Mucosa of stomach (tissue), 1 donor: ENCODE results near the gene BMERB1.
"Not testable (repeated sequence)": the region's sequence is repeated elsewhere in the genome, so short reads cannot be mapped to it uniquely, and the experiment has no call there.

Experiments used
- H3K27me3 ChIP-seq: one replicate; pipeline ENCODE4 v1.7.0; 2013; ENCODE audit warnings: mild to moderate bottlenecking, low read length; ENCODE audit not compliant: control insufficient read depth, insufficient read depth
- H3K36me3 ChIP-seq: one replicate; pipeline ENCODE4 v1.7.0; 2013; ENCODE audit warnings: low read length; ENCODE audit not compliant: control insufficient read depth, insufficient read depth
- H3K4me1 ChIP-seq: one replicate; pipeline ENCODE4 v1.7.0; 2013; ENCODE audit warnings: mild to moderate bottlenecking, low read length; ENCODE audit not compliant: control insufficient read depth, insufficient read depth
- H3K4me3 ChIP-seq: one replicate; pipeline ENCODE4 v1.7.0; 2013; ENCODE audit warnings: low read length
- H3K9ac ChIP-seq: one replicate; pipeline ENCODE4 v1.7.0; 2013; ENCODE audit warnings: mild to moderate bottlenecking, low read length, moderate library complexity
- H3K9me3 ChIP-seq: one replicate; pipeline ENCODE4 v1.7.0; 2013; ENCODE audit warnings: mild to moderate bottlenecking, low read length, moderate library complexity; ENCODE audit not compliant: control insufficient read depth
- donor health status: Pancreatic carcinoma.

Gene BMERB1

GRCh38 chr16:15451098-15451731 lies 16.8 kb downstream of the BMERB1 start:
- Histone ChIP-seq H3K4me3 (no peak overlapping the region), H3K27me3 (no peaks in the 10 kb centered on the region), H3K9me3 (no peaks in the 10 kb centered on the region), H3K9ac (no peak overlapping the region), H3K4me1 (peaks cover 8% of the 10 kb centered on the region), H3K36me3 (no peaks in the 10 kb centered on the region)

GRCh38 chr16:15452246-15452855 lies 18.0 kb downstream of the BMERB1 start:
- Histone ChIP-seq H3K4me1 (peaks cover 8% of the 10 kb centered on the region), H3K9me3 (no peaks in the 10 kb centered on the region), H3K36me3 (no peaks in the 10 kb centered on the region), H3K9ac (no peak overlapping the region), H3K4me3 (no peak overlapping the region), H3K27me3 (no peaks in the 10 kb centered on the region)

- not testable (repeated sequence) for H3K4me1 ChIP-seq, H3K9me3 ChIP-seq, H3K27me3 ChIP-seq, H3K36me3 ChIP-seq, H3K4me3 ChIP-seq, H3K9ac ChIP-seq
Observed at GRCh38 chr16:15453296-15453695, 18.9 kb downstream of the BMERB1 start.

- H3K27me3 ChIP-seq, H3K4me3 ChIP-seq, H3K9me3 ChIP-seq, H3K9ac ChIP-seq, H3K36me3 ChIP-seq, H3K4me1 ChIP-seq: not testable (repeated sequence)
Observed at GRCh38 chr16:15454933-15455332, 20.5 kb downstream of the BMERB1 start.

GRCh38 chr16:15457400-15457799 lies 23.0 kb downstream of the BMERB1 start:
- H3K4me3 ChIP-seq = no peak overlapping the region
- H3K36me3 ChIP-seq = no peaks in the 10 kb centered on the region
- H3K4me1 ChIP-seq = peaks cover 3% of the 10 kb centered on the region
- no peak overlapping the region for H3K9ac ChIP-seq
- no peaks in the 10 kb centered on the region for H3K27me3 ChIP-seq
- H3K9me3 ChIP-seq = no peaks in the 10 kb centered on the region

- H3K4me3 ChIP-seq = no peak overlapping the region
- H3K9ac ChIP-seq = no peak overlapping the region
- peaks cover 9% of the 10 kb centered on the region for H3K4me1 ChIP-seq
- no peaks in the 10 kb centered on the region for H3K36me3 ChIP-seq
- no peaks in the 10 kb centered on the region for H3K27me3 ChIP-seq
- H3K9me3 ChIP-seq = no peaks in the 10 kb centered on the region
Observed at GRCh38 chr16:15457958-15458357, 23.6 kb downstream of the BMERB1 start.

- no peak overlapping the region for H3K4me3 ChIP-seq
Observed at GRCh38 chr16:15459791-15460190, 25.4 kb downstream of the BMERB1 start.

GRCh38 chr16:15460601-15461000 lies 26.2 kb downstream of the BMERB1 start:
- Histone ChIP-seq H3K27me3 (no peaks in the 10 kb centered on the region), H3K9ac (no peak overlapping the region), H3K9me3 (no peaks in the 10 kb centered on the region), H3K4me1 (peaks cover 10% of the 10 kb centered on the region), H3K36me3 (no peaks in the 10 kb centered on the region), H3K4me3 (no peak overlapping the region)

More at GRCh38 chr16:15459791-15460190, 25.4 kb downstream of the BMERB1 start:
- H3K9ac ChIP-seq = no peak overlapping the region
- H3K36me3 ChIP-seq = no peaks in the 10 kb centered on the region
- no peaks in the 10 kb centered on the region for H3K27me3 ChIP-seq
- no peaks in the 10 kb centered on the region for H3K9me3 ChIP-seq
- H3K4me1 ChIP-seq = peaks cover 10% of the 10 kb centered on the region

GRCh38 chr16:15461376-15461775 lies 27.0 kb downstream of the BMERB1 start:
- Histone ChIP-seq H3K9me3 (no peaks in the 10 kb centered on the region), H3K36me3 (no peaks in the 10 kb centered on the region), H3K4me1 (peaks cover 10% of the 10 kb centered on the region)

GRCh38 chr16:15464401-15465186 lies 30.2 kb downstream of the BMERB1 start:
- H3K36me3 ChIP-seq = no peaks in the 10 kb centered on the region

More at GRCh38 chr16:15461376-15461775, 27.0 kb downstream of the BMERB1 start:
- Histone ChIP-seq H3K9ac (no peak overlapping the region), H3K27me3 (no peaks in the 10 kb centered on the region), H3K4me3 (no peak overlapping the region)

GRCh38 chr16:15466131-15466530 lies 31.7 kb downstream of the BMERB1 start:
- peaks cover 10% of the 10 kb centered on the region for H3K4me1 ChIP-seq
- H3K9me3 ChIP-seq = no peaks in the 10 kb centered on the region
- no peak overlapping the region for H3K4me3 ChIP-seq

More at GRCh38 chr16:15464401-15465186, 30.2 kb downstream of the BMERB1 start:
- no peak overlapping the region for H3K4me3 ChIP-seq
- no peaks in the 10 kb centered on the region for H3K9me3 ChIP-seq
- no peak overlapping the region for H3K9ac ChIP-seq
- no peaks in the 10 kb centered on the region for H3K27me3 ChIP-seq
- peaks cover 10% of the 10 kb centered on the region for H3K4me1 ChIP-seq

More at GRCh38 chr16:15466131-15466530, 31.7 kb downstream of the BMERB1 start:
- Histone ChIP-seq H3K9ac (no peak overlapping the region), H3K36me3 (no peaks in the 10 kb centered on the region), H3K27me3 (no peaks in the 10 kb centered on the region)
